Liver (tissue), 9 donors: Measurements from ENCODE around the gene PEX11A. TPM values are rescaled to one million over a fixed set of nuclear protein-coding genes. Genes with fewer than 3 reads are reported as not detected.

Source experiments
- DNase-seq: peaks from one replicate; pipeline ENCODE4 v3.0.0-alpha.2; 2017; ENCODE audit warnings: low spot score
- H3K27ac ChIP-seq, 2 donors: one replicate each; pipeline ENCODE4 v1.7.0; 2013; ENCODE audit warnings: inconsistent platforms in 2 of 2, low read length in 2 of 2, control low read depth in 1 of 2, low read depth in 1 of 2, mild to moderate bottlenecking in 1 of 2
- H3K27me3 ChIP-seq, 4 donors: one replicate each; pipeline versions ENCODE4 v1.6.1 to v1.7.0; 2013; ENCODE audit warnings: low read length in 3 of 4, inconsistent platforms in 1 of 4, mild to moderate bottlenecking in 1 of 4, moderate library complexity in 1 of 4; ENCODE audit not compliant: control insufficient read depth in 4 of 4, insufficient read depth in 4 of 4
- H3K36me3 ChIP-seq, 4 donors: one replicate each; pipeline versions ENCODE4 v1.6.1 to v1.7.0; 2013; ENCODE audit warnings: low read length in 3 of 4, mild to moderate bottlenecking in 3 of 4, low read depth in 1 of 4, moderate library complexity in 1 of 4; ENCODE audit not compliant: control insufficient read depth in 4 of 4, insufficient read depth in 3 of 4
- H3K4me1 ChIP-seq, 4 donors: one replicate each; pipeline versions ENCODE4 v1.6.1 to v1.7.0; 2013; ENCODE audit warnings: low read length in 3 of 4, mild to moderate bottlenecking in 3 of 4, moderate library complexity in 1 of 4; ENCODE audit not compliant: control insufficient read depth in 4 of 4, insufficient read depth in 4 of 4
- H3K4me3 ChIP-seq, 3 donors: one replicate each; pipeline versions ENCODE4 v1.6.1 to v1.7.0; 2013; ENCODE audit warnings: low read length in 3 of 3, control low read depth in 1 of 3, low read depth in 1 of 3, mild to moderate bottlenecking in 1 of 3
- H3K9ac ChIP-seq, 2 donors: one replicate each; pipeline ENCODE4 v1.7.0; 2013; ENCODE audit warnings: low read length in 2 of 2, mild to moderate bottlenecking in 2 of 2, moderate library complexity in 2 of 2, control low read depth in 1 of 2, low read depth in 1 of 2
- H3K9me3 ChIP-seq, 4 donors: one replicate each; pipeline versions ENCODE4 v1.6.1 to v1.7.0; 2013; ENCODE audit warnings: low read length in 3 of 4; ENCODE audit not compliant: control insufficient read depth in 4 of 4
- ATF3 ChIP-seq: IDR thresholded peaks from 2 replicates; pipeline ENCODE4 v1.6.1; 2016; ENCODE audit warnings: antibody characterized with exemption
- CTCF ChIP-seq: fragments of 150-350 bp; IDR thresholded peaks from 2 replicates; pipeline ENCODE4 v1.5.1; 2017; ENCODE audit warnings: improper control_type of control experiment, low read depth, low read length; ENCODE audit not compliant: missing input control
- EGR1 ChIP-seq, 2 donors: IDR thresholded peaks; 2 replicates each; pipeline ENCODE4 v1.6.1; 2016 to 2018; ENCODE audit warnings: antibody characterized with exemption in 2 of 2, low read depth in 2 of 2
- FOXA1 ChIP-seq: IDR thresholded peaks from 2 replicates; pipeline ENCODE4 v1.6.1; 2016; ENCODE audit warnings: antibody characterized with exemption
- FOXA2 ChIP-seq: IDR thresholded peaks from 2 replicates; pipeline ENCODE4 v1.6.1; 2016; ENCODE audit warnings: antibody characterized with exemption
- GABPA ChIP-seq, 2 donors: IDR thresholded peaks in 1 of 2; conservative IDR thresholded peaks in 1 of 2; 2 replicates each; pipeline ENCODE4 v1.6.1; 2016; ENCODE audit warnings: antibody characterized with exemption in 2 of 2, mild to moderate bottlenecking in 1 of 2, moderate library complexity in 1 of 2
- HNF4A ChIP-seq, 2 donors: conservative IDR thresholded peaks; 2 replicates each; pipeline ENCODE4 v1.6.1; 2016; ENCODE audit warnings: antibody characterized with exemption in 2 of 2, mild to moderate bottlenecking in 2 of 2
- HNF4G ChIP-seq: IDR thresholded peaks from 2 replicates; pipeline ENCODE4 v1.6.1; 2016; ENCODE audit warnings: antibody characterized with exemption
- JUND ChIP-seq, 2 donors: IDR thresholded peaks; 2 replicates each; pipeline ENCODE4 v1.6.1; 2016; ENCODE audit warnings: antibody characterized with exemption in 2 of 2
- MAX ChIP-seq: IDR thresholded peaks from 2 replicates; pipeline ENCODE4 v1.6.1; 2016; ENCODE audit warnings: antibody characterized with exemption
- NR2F2 ChIP-seq: IDR thresholded peaks from 2 replicates; pipeline ENCODE4 v1.6.1; 2016; ENCODE audit warnings: antibody characterized with exemption
- RAD21 ChIP-seq, 2 donors: IDR thresholded peaks; 2 replicates each; pipeline ENCODE4 v1.6.1; 2016; ENCODE audit warnings: antibody characterized with exemption in 2 of 2, mild to moderate bottlenecking in 2 of 2
- REST ChIP-seq: IDR thresholded peaks from 2 replicates; pipeline ENCODE4 v1.6.1; 2016; ENCODE audit warnings: antibody characterized with exemption, mild to moderate bottlenecking
- RXRA ChIP-seq, 2 donors: IDR thresholded peaks; 2 replicates each; pipeline ENCODE4 v1.6.1; 2017 to 2018; ENCODE audit warnings: antibody characterized with exemption in 2 of 2, mild to moderate bottlenecking in 1 of 2
- SP1 ChIP-seq: IDR thresholded peaks from 2 replicates; pipeline ENCODE4 v1.6.1; 2018; ENCODE audit warnings: antibody characterized with exemption, mild to moderate bottlenecking
- TAF1 ChIP-seq: conservative IDR thresholded peaks from 2 replicates; pipeline ENCODE4 v1.6.1; 2016; ENCODE audit warnings: antibody characterized with exemption, mild to moderate bottlenecking
- YY1 ChIP-seq: IDR thresholded peaks from 2 replicates; pipeline ENCODE4 v1.6.1; 2016; ENCODE audit warnings: antibody characterized with exemption, mild to moderate bottlenecking
- ZBTB33 ChIP-seq: IDR thresholded peaks from 2 replicates; pipeline ENCODE4 v1.6.1; 2016; ENCODE audit warnings: antibody characterized with exemption
- polyA plus RNA-seq, 2 donors: library from polyadenylated mRNA; stranded (reverse) in 1 of 2; unstranded in 1 of 2; fragments of 200-250 nt in 1 of 2; fragments of >200 nt in 1 of 2; fragmentation: Nextera tagmentation in 1 of 2; extraction: Ambion mirVana in 1 of 2; gene quantifications; one replicate each; pipeline versions ENCODE4 v1.2.1 to v1.2.3, GENCODE V29; 2013 to 2015
- total RNA-seq, 2 donors: library from RNA; depleted of rRNA; stranded (reverse); fragments of >200 nt; gene quantifications; one replicate each; pipeline ENCODE4 v1.2.3, GENCODE V29; 2014
- donor health status: healthy.
- donor health status: healthy.
- donor health status: healthy.
- donor health status: healthy.
- donor health status: healthy.

PEX11A gene
- total and polyA plus RNA-seq, 4 donors: 6.6 to 47.9 (median 24.3) TPM

GRCh38 chr15:89686522-89686921 lies 4.0 kb downstream of the PEX11A start:
- Histone ChIP-seq H3K4me3 (no peak overlapping the region), H3K36me3 (peaks cover 0 to 33% (median 7%) of the 10 kb centered on the region in 4 donors), H3K9ac (no peak overlapping the region), H3K27ac (peak overlapping the region; percentile 35 to 57), H3K4me1 (peaks cover 4 to 29% (median 14%) of the 10 kb centered on the region in 4 donors), H3K9me3 (no peaks in the 10 kb centered on the region), H3K27me3 (no peaks in the 10 kb centered on the region)
- TF ChIP-seq CTCF (no peak), TAF1 (no peak), GABPA (IDR thresholded peaks at IDR 0.05 in 1 of 2, conservative IDR thresholded peaks at IDR 0.05 in 1 of 2) (no peak), HNF4G (no peak), YY1 (peak; percentile 29), HNF4A (conservative IDR thresholded peaks at IDR 0.05) (peak; percentile 46 to 55), FOXA1 (no peak), SP1 (peak; percentile 64), ZBTB33 (no peak), MAX (peak; percentile 10), RAD21 (IDR thresholded peaks at IDR 0.05) (no peak), REST (no peak), EGR1 (IDR thresholded peaks at IDR 0.05; ENCODE audit: low read depth in 2 of 2) (peak; percentile 40 to 48), NR2F2 (no peak), JUND (IDR thresholded peaks at IDR 0.05) (peak in 1 of 2 donors; percentile 16), RXRA (IDR thresholded peaks at IDR 0.05) (peak; percentile 32 to 59), ATF3 (peak; percentile 59), FOXA2 (no peak)
- no peak for DNase-seq
